GM12865 (cell line): ENCODE measurements around the gene TMOD1.
"Not testable (repeated sequence)": the region's sequence is repeated elsewhere in the genome, so short reads cannot be mapped to it uniquely, and the experiment has no call there.

Experiments used
- DNase-seq: peaks from one replicate; pipeline ENCODE4 v3.0.0; 2010; ENCODE audit warnings: low read depth
- H3K4me3 ChIP-seq: 2 replicates; pipeline ENCODE4 v1.5.1; 2011; ENCODE audit warnings: mild to moderate bottlenecking, low read depth, low read length, control low read depth
- TF ChIP-seq, protein P1 (sequence below): IDR thresholded peaks from 2 replicates; pipeline ENCODE4 v1.5.1; 2011; ENCODE audit warnings: low read length, control low read depth, low read depth, inconsistent platforms; ENCODE audit not compliant: insufficient read depth; ENCODE audit errors: missing control alignments

TMOD1 gene

DNA sequence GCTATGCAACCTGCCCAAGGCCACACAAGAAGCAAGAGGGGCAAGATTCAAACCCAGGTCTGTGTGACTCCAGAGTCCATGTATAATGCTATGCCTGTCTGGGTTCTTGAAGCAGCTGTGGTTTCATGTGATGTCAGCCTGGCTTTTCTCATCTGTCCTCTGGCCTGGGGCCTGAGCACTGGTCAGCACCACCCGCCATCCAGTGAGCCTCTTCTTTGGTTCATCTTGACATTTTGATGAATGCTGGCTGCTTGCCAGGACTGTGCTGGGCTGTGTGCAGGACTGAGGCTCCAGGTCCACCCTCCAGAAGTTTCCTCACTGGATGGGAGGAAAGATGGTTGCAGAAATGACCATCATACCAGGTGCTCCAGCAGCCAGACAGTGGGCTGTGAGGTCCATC is 70.2 kb downstream of the TMOD1 start:
- TF ChIP-seq, protein P1, sequence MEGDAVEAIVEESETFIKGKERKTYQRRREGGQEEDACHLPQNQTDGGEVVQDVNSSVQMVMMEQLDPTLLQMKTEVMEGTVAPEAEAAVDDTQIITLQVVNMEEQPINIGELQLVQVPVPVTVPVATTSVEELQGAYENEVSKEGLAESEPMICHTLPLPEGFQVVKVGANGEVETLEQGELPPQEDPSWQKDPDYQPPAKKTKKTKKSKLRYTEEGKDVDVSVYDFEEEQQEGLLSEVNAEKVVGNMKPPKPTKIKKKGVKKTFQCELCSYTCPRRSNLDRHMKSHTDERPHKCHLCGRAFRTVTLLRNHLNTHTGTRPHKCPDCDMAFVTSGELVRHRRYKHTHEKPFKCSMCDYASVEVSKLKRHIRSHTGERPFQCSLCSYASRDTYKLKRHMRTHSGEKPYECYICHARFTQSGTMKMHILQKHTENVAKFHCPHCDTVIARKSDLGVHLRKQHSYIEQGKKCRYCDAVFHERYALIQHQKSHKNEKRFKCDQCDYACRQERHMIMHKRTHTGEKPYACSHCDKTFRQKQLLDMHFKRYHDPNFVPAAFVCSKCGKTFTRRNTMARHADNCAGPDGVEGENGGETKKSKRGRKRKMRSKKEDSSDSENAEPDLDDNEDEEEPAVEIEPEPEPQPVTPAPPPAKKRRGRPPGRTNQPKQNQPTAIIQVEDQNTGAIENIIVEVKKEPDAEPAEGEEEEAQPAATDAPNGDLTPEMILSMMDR = no peak
- no peak for DNase-seq

DNA sequence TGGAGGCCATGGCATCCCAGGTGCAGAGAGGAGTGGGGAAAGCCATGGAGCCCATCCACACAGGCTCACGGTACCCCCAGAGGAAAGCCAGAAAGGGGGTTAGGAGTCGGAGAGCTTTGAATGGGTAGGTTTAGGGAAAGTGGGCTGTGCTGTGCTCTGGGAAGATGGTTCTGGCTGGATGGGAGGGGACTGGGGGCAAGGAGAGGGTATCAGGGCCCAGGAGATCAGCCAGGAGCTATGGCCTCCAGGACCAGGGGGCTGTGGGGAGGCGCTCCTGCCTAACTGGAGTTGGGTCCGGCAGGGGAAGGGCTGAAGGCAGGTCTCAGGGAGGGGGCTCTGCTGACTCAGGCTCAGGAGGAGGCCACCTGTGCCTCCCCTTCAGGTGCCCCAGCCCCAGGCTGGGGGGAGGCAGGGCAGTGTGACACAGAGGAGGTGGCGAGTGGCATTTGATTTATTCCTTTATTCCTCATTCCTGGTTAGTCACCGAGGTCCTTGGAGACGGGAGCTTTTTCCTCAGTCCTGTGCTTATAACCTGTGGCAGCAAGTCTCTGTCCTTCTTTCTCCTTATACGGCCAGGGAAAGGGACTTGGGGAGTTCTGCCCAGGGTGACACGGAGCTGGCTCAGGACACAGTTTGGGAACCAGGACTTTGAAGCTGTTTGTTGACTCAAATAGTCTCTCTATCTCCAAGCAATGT is 70.9 kb downstream of the TMOD1 start:
- no peak for DNase-seq
- TF ChIP-seq, protein P1 = no peak
- no peak overlapping the region for H3K4me3 ChIP-seq

More for the DNA sequence above, 70.2 kb downstream of the TMOD1 start:
- no peak overlapping the region for H3K4me3 ChIP-seq

DNA sequence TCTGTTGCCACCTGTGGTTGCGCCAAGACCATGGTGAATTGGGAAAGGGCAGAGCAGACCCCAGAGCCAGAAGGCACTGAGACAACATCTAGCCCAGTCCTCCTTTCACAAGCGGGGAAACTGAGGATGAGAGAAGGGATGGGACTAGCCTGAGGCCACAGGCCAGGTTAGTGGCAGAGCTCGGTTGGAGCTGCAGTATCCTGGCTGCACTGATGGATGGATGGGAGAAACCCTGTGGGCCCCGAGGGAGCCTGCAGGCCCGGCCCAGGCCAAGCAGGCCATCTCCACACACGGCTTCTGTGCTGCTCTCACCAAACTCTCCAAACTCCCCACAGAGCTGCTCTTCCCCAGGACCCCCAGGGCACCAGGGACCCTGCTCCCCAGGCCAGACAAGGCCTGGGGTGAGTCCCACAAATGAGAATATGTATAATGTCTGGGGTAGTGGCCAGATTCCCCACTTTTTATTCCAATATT is 71.5 kb downstream of the TMOD1 start:
- TF ChIP-seq, protein P1 = no peak
- no peak overlapping the region for H3K4me3 ChIP-seq
- no peak for DNase-seq

DNA sequence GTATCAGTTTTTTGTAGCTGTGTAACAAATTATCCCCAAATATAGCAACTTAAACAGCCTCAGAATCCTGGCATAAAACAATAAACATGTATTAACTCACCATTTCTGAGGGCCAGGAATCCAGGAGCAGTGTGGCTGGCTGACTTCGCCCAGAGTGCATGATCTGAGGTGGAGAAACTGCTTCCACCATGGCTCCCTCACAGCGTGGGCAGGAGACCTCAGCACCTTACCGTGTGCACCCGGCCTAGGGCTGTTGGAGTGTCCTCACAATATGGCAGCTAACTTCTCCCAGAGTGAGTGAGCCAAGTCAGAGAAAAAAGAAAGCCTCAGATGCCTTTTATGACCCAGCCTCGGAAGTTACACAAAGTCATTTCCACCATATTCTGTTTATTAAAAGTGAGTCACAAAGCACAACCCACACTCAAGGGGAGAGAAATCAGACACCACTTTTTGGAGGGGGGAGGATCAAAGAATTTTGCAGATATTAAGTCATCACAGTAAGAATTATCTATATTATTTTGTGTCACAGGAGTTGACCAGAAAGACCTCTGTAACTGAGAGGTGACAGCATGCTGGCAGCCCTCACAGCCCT is 72.1 kb downstream of the TMOD1 start:
- H3K4me3 ChIP-seq = no peak overlapping the region
- TF ChIP-seq, protein P1 = no peak
- no peak for DNase-seq

DNA sequence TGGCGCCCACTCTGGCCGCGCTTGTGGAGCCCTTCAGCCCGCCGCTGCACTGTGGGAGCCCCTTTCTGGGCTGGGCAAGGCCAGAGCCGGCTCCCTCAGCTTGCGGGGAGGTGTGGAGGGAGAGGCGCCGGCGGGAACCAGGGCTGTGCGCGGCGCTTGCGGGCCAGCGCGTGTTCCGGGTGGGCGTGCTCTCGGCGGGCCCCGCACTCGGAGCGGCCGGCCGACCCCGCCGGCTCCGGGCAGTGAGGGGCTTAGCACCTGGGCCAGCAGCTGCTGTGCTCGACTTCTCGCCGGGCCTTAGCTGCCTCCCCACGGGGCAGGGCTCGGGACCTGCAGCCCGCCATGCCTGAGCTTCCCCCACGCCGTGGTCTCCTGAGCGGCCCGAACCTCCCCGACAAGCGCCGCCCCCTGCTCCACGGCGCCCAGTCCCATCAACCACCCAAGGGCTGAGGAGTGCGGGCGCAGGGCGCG is 72.7 kb downstream of the TMOD1 start:
- not testable (repeated sequence) for H3K4me3 ChIP-seq, DNase-seq

DNA sequence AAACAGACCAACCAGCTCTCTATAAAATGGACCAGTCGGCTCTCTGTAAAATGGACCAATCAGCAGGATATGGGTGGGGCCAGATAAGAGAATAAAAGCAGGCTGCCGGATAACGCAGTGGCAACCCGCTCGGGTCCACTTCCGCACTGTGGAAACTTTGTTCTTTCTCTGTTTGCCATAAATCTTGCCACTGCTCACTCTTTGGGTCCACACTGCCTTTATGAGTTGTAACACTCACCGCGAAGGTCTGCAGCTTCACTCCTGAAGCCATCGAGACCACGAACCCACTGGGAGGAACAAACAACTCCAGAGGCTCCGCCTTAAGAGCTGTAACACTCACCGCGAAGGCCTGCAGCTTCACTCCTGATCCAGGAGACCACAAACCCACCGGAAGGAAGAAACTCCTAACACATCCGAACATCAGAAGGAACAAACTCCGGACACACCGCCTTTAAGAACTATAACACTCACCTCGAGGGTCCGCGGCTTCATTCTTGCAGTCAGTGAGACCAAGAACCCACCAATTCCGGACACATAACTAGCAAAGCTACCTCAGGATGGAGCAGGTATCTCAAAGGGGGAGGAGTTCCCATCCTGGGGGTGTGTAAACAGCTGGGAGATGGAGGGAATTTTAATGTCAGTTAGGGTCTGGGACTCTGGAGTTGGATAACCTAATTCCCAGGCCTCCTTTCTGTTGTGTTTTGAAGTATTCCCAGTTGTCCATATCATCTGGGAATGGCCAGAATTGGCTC is 73.6 kb downstream of the TMOD1 start:
- DNase-seq = not testable (repeated sequence)

DNA sequence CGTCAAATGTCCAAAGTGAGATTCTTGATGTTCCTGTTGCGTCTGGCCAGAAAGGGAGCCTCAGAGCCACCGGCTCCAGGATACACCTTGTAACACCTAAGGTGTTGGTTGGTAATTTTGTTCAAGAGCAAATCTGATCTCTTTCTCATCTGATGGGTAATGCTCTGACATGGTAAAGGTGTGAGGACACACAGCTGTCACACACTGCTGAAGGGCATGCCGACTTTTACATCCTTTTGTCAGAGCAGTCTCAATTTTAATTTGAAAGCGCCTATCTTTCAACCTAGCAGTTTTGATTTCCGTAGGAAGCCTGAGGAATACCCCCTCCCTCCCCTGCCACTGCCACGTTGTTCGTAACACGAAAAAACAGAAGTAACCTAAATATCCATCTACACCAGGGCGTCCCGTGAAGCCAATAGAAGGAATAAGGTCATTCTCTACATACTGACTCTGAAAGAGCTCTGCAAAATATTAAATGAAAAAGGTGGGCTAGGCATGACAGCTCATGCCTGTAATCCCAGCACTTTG is 74.3 kb downstream of the TMOD1 start:
- H3K4me3 ChIP-seq = no peak overlapping the region
- TF ChIP-seq, protein P1 = no peak
- DNase-seq = no peak

More for the DNA sequence above, 73.6 kb downstream of the TMOD1 start:
- H3K4me3 ChIP-seq = not testable (repeated sequence)
